ENCODE measurements around the gene NCKAP5.

- TF ChIP-seq MAX (IDR thresholded peaks at IDR 0.05): no peak
- TF ChIP-seq YY1 (IDR thresholded peaks at IDR 0.05; ENCODE audit: low read depth): no peak
- no peak for TF ChIP-seq CEBPB (IDR thresholded peaks at IDR 0.05)
- TF ChIP-seq ZBTB7A (IDR thresholded peaks at IDR 0.05; ENCODE audit: low read depth): no peak
- no peak for TF ChIP-seq EP300 (IDR thresholded peaks at IDR 0.05; ENCODE audit: borderline replicate concordance)
- TF ChIP-seq RAD21 (IDR thresholded peaks at IDR 0.05; ENCODE audit: low read depth): no peak
Observed at GRCh38 chr2:133503323-133503722, 64.9 kb downstream of the NCKAP5 start.
